Adipocyte (in vitro differentiated cells): ENCODE data around the gene DAPL1.

Experiments used
- DNase-seq: peaks from one replicate; pipeline ENCODE4 v3.0.0-alpha.2; 2015; ENCODE audit warnings: low read depth
- H3K27me3 ChIP-seq: replicated peaks from 2 replicates; pipeline ENCODE4 v1.7.0; 2013; ENCODE audit warnings: mild to moderate bottlenecking, low read length, moderate library complexity; ENCODE audit not compliant: control insufficient read depth, insufficient read depth
- H3K36me3 ChIP-seq: 2 replicates; pipeline ENCODE4 v1.7.0; 2013; ENCODE audit warnings: low read length, mild to moderate bottlenecking, moderate library complexity; ENCODE audit not compliant: control insufficient read depth, insufficient read depth, severe bottlenecking
- H3K4me1 ChIP-seq: 2 replicates; pipeline ENCODE4 v1.7.0; 2013; ENCODE audit warnings: mild to moderate bottlenecking, low read length, moderate library complexity; ENCODE audit not compliant: control insufficient read depth, insufficient read depth
- H3K4me3 ChIP-seq: 2 replicates; pipeline ENCODE4 v1.7.0; 2013; ENCODE audit warnings: mild to moderate bottlenecking, low read length, moderate library complexity
- H3K9ac ChIP-seq: 2 replicates; pipeline ENCODE4 v1.7.0; 2013; ENCODE audit warnings: mild to moderate bottlenecking, low read length, moderate library complexity
- H3K9me3 ChIP-seq: 2 replicates; pipeline ENCODE4 v1.7.0; 2013; ENCODE audit warnings: mild to moderate bottlenecking, low read length, moderate library complexity; ENCODE audit not compliant: control insufficient read depth

The DAPL1 gene

DNA sequence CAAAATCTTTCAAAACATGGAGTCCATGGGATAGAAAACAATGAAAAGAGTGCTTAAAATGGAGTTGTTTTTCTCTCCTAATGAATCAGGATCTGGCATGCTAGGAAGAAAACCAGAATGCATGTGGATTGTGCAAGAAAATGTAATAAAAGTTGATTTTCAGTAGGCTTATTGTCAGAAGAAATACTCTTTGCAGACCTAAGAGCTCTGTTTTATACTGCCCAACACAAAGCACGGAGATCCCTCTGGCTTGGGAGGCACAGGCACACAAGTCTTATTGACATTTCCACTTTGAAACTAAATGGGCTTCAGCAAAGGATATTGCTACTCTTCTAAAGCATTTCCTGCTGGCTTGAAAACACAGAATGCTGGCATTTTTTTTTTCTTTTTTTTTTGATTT, 15.5 kb upstream of the DAPL1 start:
- no peaks in the 10 kb centered on the region for H3K36me3 ChIP-seq
- peak overlapping the region; percentile 66 for H3K4me3 ChIP-seq
- H3K4me1 ChIP-seq: peaks cover 84% of the 10 kb centered on the region
- H3K9me3 ChIP-seq: no peaks in the 10 kb centered on the region
- DNase-seq: peak; percentile 61
- peak overlapping the region; percentile 88 for H3K9ac ChIP-seq
- no peaks in the 10 kb centered on the region for H3K27me3 ChIP-seq

- Histone ChIP-seq H3K9ac (peak overlapping the region; percentile 66), H3K27me3 (no peaks in the 10 kb centered on the region), H3K9me3 (no peaks in the 10 kb centered on the region), H3K4me3 (peak overlapping the region; percentile 2), H3K36me3 (no peaks in the 10 kb centered on the region), H3K4me1 (peaks cover 66% of the 10 kb centered on the region)
- DNase-seq: peak; percentile 89
Observed at GRCh38 chr2:158781353-158781961, 13.7 kb upstream of the DAPL1 start.

DNA sequence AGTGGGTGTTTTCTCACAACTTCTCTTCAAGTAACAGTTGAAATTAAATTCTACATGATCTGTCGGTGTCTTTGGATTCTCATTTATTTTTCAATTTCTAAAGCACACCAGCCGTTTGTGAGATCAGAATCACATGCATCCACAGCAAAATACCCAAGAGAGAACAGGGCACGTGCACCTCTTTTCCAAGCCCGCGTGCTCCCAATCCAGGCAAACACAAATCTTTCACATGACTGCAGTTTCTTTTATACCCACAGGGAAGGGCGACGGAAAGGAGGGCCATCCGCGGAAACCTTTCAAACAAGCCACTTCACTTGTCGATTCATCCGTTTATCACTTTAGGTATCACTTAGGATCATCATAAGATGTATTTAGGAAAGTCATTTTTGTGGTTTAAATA, 13.0 kb upstream of the DAPL1 start:
- H3K9ac ChIP-seq: peak overlapping the region; percentile 66
- no peak overlapping the region for H3K4me3 ChIP-seq
- H3K36me3 ChIP-seq: no peaks in the 10 kb centered on the region
- peaks cover 2% of the 10 kb centered on the region for H3K9me3 ChIP-seq
- peaks cover 59% of the 10 kb centered on the region for H3K4me1 ChIP-seq
- no peak for DNase-seq
- H3K27me3 ChIP-seq: no peaks in the 10 kb centered on the region

GRCh38 chr2:158782616-158783015, 12.5 kb upstream of the DAPL1 start:
- H3K9me3 ChIP-seq: peaks cover 3% of the 10 kb centered on the region
- no peaks in the 10 kb centered on the region for H3K27me3 ChIP-seq
- DNase-seq: no peak
- no peaks in the 10 kb centered on the region for H3K36me3 ChIP-seq
- H3K4me3 ChIP-seq: no peak overlapping the region
- H3K9ac ChIP-seq: no peak overlapping the region
- H3K4me1 ChIP-seq: peaks cover 55% of the 10 kb centered on the region

GRCh38 chr2:158783923-158784322, 11.2 kb upstream of the DAPL1 start:
- no peak for DNase-seq
- H3K9me3 ChIP-seq: peaks cover 3% of the 10 kb centered on the region

GRCh38 chr2:158786897-158787296, 8.2 kb upstream of the DAPL1 start:
- DNase-seq: no peak

More at GRCh38 chr2:158783923-158784322, 11.2 kb upstream of the DAPL1 start:
- no peaks in the 10 kb centered on the region for H3K36me3 ChIP-seq
- no peaks in the 10 kb centered on the region for H3K27me3 ChIP-seq
- H3K4me3 ChIP-seq: no peak overlapping the region
- no peak overlapping the region for H3K9ac ChIP-seq
- peaks cover 42% of the 10 kb centered on the region for H3K4me1 ChIP-seq

GRCh38 chr2:158788951-158789350, 6.2 kb upstream of the DAPL1 start:
- H3K9ac ChIP-seq: no peak overlapping the region
- no peak overlapping the region for H3K4me3 ChIP-seq
- DNase-seq: no peak
- peaks cover 6% of the 10 kb centered on the region for H3K4me1 ChIP-seq
- H3K36me3 ChIP-seq: no peaks in the 10 kb centered on the region
- peaks cover 10% of the 10 kb centered on the region for H3K27me3 ChIP-seq
- H3K9me3 ChIP-seq: peaks cover 3% of the 10 kb centered on the region

More at GRCh38 chr2:158786897-158787296, 8.2 kb upstream of the DAPL1 start:
- Histone ChIP-seq H3K27me3 (peaks cover 10% of the 10 kb centered on the region), H3K4me1 (peaks cover 20% of the 10 kb centered on the region), H3K9me3 (peaks cover 3% of the 10 kb centered on the region), H3K4me3 (no peak overlapping the region), H3K36me3 (no peaks in the 10 kb centered on the region), H3K9ac (no peak overlapping the region)

DNA sequence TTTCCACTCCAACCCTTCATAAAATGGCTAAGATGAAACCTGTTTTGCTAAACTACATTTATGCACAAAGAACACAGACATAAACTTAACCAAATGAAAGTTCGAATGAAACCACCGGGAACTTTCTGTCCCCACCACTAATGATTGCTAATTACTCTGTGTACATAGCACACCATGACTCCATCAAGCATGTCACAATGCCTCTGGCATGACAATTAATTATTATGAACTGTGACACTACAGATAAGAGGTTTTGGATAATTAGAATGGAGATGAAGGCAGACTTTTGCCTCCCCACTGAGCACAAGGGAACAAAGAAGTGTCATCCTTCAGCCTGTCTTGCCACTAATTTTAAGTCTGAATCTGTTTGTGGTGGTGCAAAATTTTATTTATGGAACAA, 1.5 kb downstream of the DAPL1 start:
- no peak for DNase-seq
- peaks cover 10% of the 10 kb centered on the region for H3K27me3 ChIP-seq
- H3K36me3 ChIP-seq: no peaks in the 10 kb centered on the region
- H3K9me3 ChIP-seq: no peaks in the 10 kb centered on the region
- no peak overlapping the region for H3K9ac ChIP-seq
- H3K4me1 ChIP-seq: peaks cover 17% of the 10 kb centered on the region
- H3K4me3 ChIP-seq: no peak overlapping the region

GRCh38 chr2:158797963-158798700, 3.0 kb downstream of the DAPL1 start:
- peaks cover 10% of the 10 kb centered on the region for H3K27me3 ChIP-seq
- H3K4me1 ChIP-seq: peaks cover 17% of the 10 kb centered on the region
- H3K36me3 ChIP-seq: no peaks in the 10 kb centered on the region
- DNase-seq: no peak
- no peak overlapping the region for H3K9ac ChIP-seq
- no peak overlapping the region for H3K4me3 ChIP-seq
- no peaks in the 10 kb centered on the region for H3K9me3 ChIP-seq

DNA sequence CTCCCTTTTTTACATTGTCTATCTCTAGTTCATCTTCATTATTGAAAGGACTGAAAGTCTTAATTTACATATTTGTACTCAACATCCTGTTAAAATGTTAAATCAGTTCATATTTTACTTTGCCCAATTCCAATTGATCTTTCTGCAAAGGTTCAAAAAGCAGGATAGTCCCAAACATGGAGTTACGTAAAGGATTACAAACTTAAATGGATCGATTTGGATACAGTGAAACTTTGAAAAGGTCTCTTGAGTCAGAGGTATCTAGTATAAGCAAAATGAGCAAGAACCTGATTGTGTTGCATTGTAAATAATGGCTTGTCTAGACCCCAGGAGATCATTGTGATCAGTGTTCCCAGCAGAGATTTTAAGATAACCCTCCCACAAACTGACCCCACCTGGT, 4.1 kb downstream of the DAPL1 start:
- Histone ChIP-seq H3K27me3 (peaks cover 10% of the 10 kb centered on the region), H3K9ac (no peak overlapping the region), H3K4me3 (no peak overlapping the region), H3K9me3 (no peaks in the 10 kb centered on the region), H3K36me3 (no peaks in the 10 kb centered on the region), H3K4me1 (peaks cover 17% of the 10 kb centered on the region)
- DNase-seq: no peak

GRCh38 chr2:158803506-158803905, 8.4 kb downstream of the DAPL1 start:
- H3K4me3 ChIP-seq: no peak overlapping the region
- peaks cover 4% of the 10 kb centered on the region for H3K27me3 ChIP-seq
- DNase-seq: no peak
- no peaks in the 10 kb centered on the region for H3K36me3 ChIP-seq
- no peaks in the 10 kb centered on the region for H3K9me3 ChIP-seq
- no peak overlapping the region for H3K9ac ChIP-seq
- H3K4me1 ChIP-seq: peaks cover 5% of the 10 kb centered on the region
